Endothelial cell of umbilical vein (primary cell): ENCODE data around the gene DCAF12. TPM values are rescaled to one million over a fixed set of nuclear protein-coding genes. Genes with fewer than 3 reads are reported as not detected.
A peak's percentile ranks its signal among the peaks of the same experiment; 100 is the strongest.

Source experiments
- BruUV-seq: library from RNA; stranded (reverse); fragments of 400-500 nt; replicated peaks from 2 replicates; lab custom pipeline; 2021; lab: Mats Ljungman, UMichigan
- CTCF ChIA-PET: fragments of 300-600, 350-600 bp; sonication (Branson Sonifier 250); formaldehyde crosslinking; loops from one replicate; lab custom pipeline; 2021; ENCODE audit warnings: antibody characterized with exemption, inconsistent platforms; lab: Charles Lee
- POLR2A ChIA-PET: fragments of 300-600, 350-600 bp; sonication (Branson Sonifier 250); formaldehyde crosslinking; loops from one replicate; lab custom pipeline; 2021; ENCODE audit warnings: antibody characterized with exemption, inconsistent platforms; lab: Charles Lee
- DNase-seq: peaks from one replicate; pipeline ENCODE4 v3.0.0-alpha.2; 2011; ENCODE audit warnings: low read depth, low spot score
- FAIRE-seq: peaks from 2 replicates; lab custom pipeline; 2011; peaks lifted over from hg19 to GRCh38; lab: Jason Lieb, UNC
- H2AFZ ChIP-seq: 2 replicates; pipeline ENCODE4 v1.6.0; 2012; ENCODE audit warnings: low read depth, low read length, control low read depth, inconsistent platforms
- H3K27ac ChIP-seq: 2 replicates; pipeline ENCODE4 v1.5.1; 2011; ENCODE audit warnings: low read depth, mild to moderate bottlenecking, control low read depth, low read length, moderate library complexity; ENCODE audit not compliant: insufficient read depth
- H3K27me3 ChIP-seq, 2 experiments: 2 replicates each; pipeline versions ENCODE4 v1.6.0 to v1.6.1; 2011; ENCODE audit warnings: low read length in 2 of 2, mixed read lengths in 1 of 2; ENCODE audit not compliant: control insufficient read depth in 2 of 2, insufficient read depth in 2 of 2
- H3K36me3 ChIP-seq, 2 experiments: 2 replicates in 1 of 2; 3 replicates in 1 of 2; pipeline ENCODE4 v1.5.1; 2011; ENCODE audit warnings: low read length in 2 of 2, mild to moderate bottlenecking in 1 of 2, moderate library complexity in 1 of 2; ENCODE audit not compliant: control insufficient read depth in 2 of 2, insufficient read depth in 2 of 2; ENCODE audit errors: extremely low read depth in 1 of 2
- H3K4me1 ChIP-seq: 3 replicates; pipeline ENCODE4 v1.5.1; 2011; ENCODE audit warnings: mild to moderate bottlenecking, low read length; ENCODE audit not compliant: control insufficient read depth, insufficient read depth; ENCODE audit errors: extremely low read depth
- H3K4me2 ChIP-seq: 2 replicates; pipeline ENCODE4 v1.6.1; 2011; ENCODE audit warnings: low read length, control low read depth, mixed read lengths; ENCODE audit not compliant: insufficient read depth
- H3K4me3 ChIP-seq, 3 experiments: fragments of 200-600 bp in 1 of 3; sonication (generic), shearing (Covaris generic) in 1 of 3; replicated peaks in 1 of 3; 2 replicates each; pipeline ENCODE4 v1.5.1; 2011 to 2016; ENCODE audit warnings: control low read depth in 3 of 3, low read length in 3 of 3, mild to moderate bottlenecking in 2 of 3, inconsistent platforms in 1 of 3, low read depth in 1 of 3, moderate library complexity in 1 of 3; ENCODE audit not compliant: insufficient read depth in 1 of 3
- H3K79me2 ChIP-seq: 2 replicates; pipeline ENCODE4 v1.6.0; 2012; ENCODE audit warnings: low read length, inconsistent platforms; ENCODE audit not compliant: control insufficient read depth, insufficient read depth
- H3K9ac ChIP-seq: replicated peaks from 2 replicates; pipeline ENCODE3; 2011; ENCODE audit warnings: low read length, control low read depth; ENCODE audit not compliant: insufficient read depth; ENCODE audit errors: extremely low read depth
- H3K9me1 ChIP-seq: replicated peaks from 3 replicates; pipeline ENCODE4 v1.6.0; 2011; ENCODE audit warnings: mild to moderate bottlenecking, low read length; ENCODE audit not compliant: control insufficient read depth, insufficient read depth; ENCODE audit errors: extremely low read depth
- H3K9me3 ChIP-seq: replicated peaks from 2 replicates; pipeline ENCODE4 v1.5.1; 2012; ENCODE audit warnings: low read length, inconsistent platforms; ENCODE audit not compliant: control insufficient read depth, insufficient read depth
- H4K20me1 ChIP-seq: replicated peaks from 2 replicates; pipeline ENCODE3; 2011; ENCODE audit warnings: mild to moderate bottlenecking, low read length; ENCODE audit not compliant: control insufficient read depth, insufficient read depth; ENCODE audit errors: extremely low read depth
- EZH2 ChIP-seq: IDR thresholded peaks from 2 replicates; pipeline ENCODE4 v1.6.1; 2012; ENCODE audit warnings: borderline replicate concordance, low read depth, mild to moderate bottlenecking, moderate library complexity, low read length, inconsistent platforms; ENCODE audit not compliant: severe bottlenecking
- FOS ChIP-seq: IDR thresholded peaks from 2 replicates; pipeline ENCODE4 v1.6.1; 2011; ENCODE audit warnings: mild to moderate bottlenecking, low read length, moderate library complexity, borderline replicate concordance; ENCODE audit not compliant: insufficient read depth
- GATA2 ChIP-seq: IDR thresholded peaks from 2 replicates; pipeline ENCODE4 v1.7.0; 2011; ENCODE audit warnings: low read depth, mild to moderate bottlenecking, moderate library complexity, mixed read lengths, low read length; ENCODE audit not compliant: insufficient read length, insufficient read depth
- JUN ChIP-seq: IDR thresholded peaks from 2 replicates; pipeline ENCODE4 v1.6.1; 2011; ENCODE audit warnings: borderline replicate concordance, low read depth; ENCODE audit not compliant: insufficient read length, insufficient read depth
- MYC ChIP-seq: IDR thresholded peaks from one replicate; pipeline ENCODE4 v1.6.1; 2011; ENCODE audit warnings: mild to moderate bottlenecking, low read depth, low read length
- POLR2A ChIP-seq: IDR thresholded peaks from 2 replicates; pipeline ENCODE4 v1.6.1; 2012; ENCODE audit warnings: low read depth, mild to moderate bottlenecking, control low read depth, low read length
- POLR2AphosphoS5 ChIP-seq: IDR thresholded peaks from 2 replicates; pipeline ENCODE4 v1.6.1; 2012; ENCODE audit warnings: low read depth, mild to moderate bottlenecking, control low read depth, low read length, moderate library complexity; ENCODE audit not compliant: insufficient read depth
- dilution Hi-C: fragments of 300-500 bp; cut with MboI; formaldehyde crosslinking; loops from one replicate; pipeline ENCODE4 v1.15.0; 2019; ENCODE audit warnings: low sequenced_read_pairs; ENCODE audit not compliant: extremely low pct_ligation_motif_present
- intact Hi-C: fragments of 100-400 bp; cut with micrococcal nuclease; formaldehyde crosslinking; loops from one replicate; pipeline ENCODE4 v1.10.0; 2022
- polyA plus RNA-seq, 4 experiments: library from polyadenylated mRNA; depleted of rRNA in 3 of 4; stranded (reverse) in 3 of 4; unstranded in 1 of 4; fragments of >200 nt; gene quantifications; 2 replicates each; pipeline versions ENCODE4 v1.2.1 to v1.2.3, GENCODE V29; 2011 to 2012; ENCODE audit warnings: missing spikeins in 1 of 4
- total RNA-seq: library from RNA; stranded (reverse); gene quantifications from 2 replicates; pipeline ENCODE4 v1.2.3, GENCODE V29; 2021
- TF ChIP-seq, protein P1 (sequence below): IDR thresholded peaks from 2 replicates; pipeline ENCODE4 v1.6.1; 2011; ENCODE audit not compliant: insufficient read depth, insufficient read length
- TF ChIP-seq, protein P2 (sequence below), 2 donors: IDR thresholded peaks; 1 replicate in 1 of 2; 2 replicates in 1 of 2; pipeline ENCODE4 v1.5.1; 2011; ENCODE audit warnings: low read length in 2 of 2, mild to moderate bottlenecking in 2 of 2, moderate library complexity in 2 of 2, control low read depth in 1 of 2, inconsistent platforms in 1 of 2, low read depth in 1 of 2; ENCODE audit not compliant: insufficient read depth in 1 of 2; ENCODE audit errors: extremely low read depth in 1 of 2

The DCAF12 gene
- total and polyA plus RNA-seq, 2 donors (not counting 3 experiments of a cell fraction or from before 2014, with no cell fraction given), result 26.2 to 28.4 TPM

DNA sequence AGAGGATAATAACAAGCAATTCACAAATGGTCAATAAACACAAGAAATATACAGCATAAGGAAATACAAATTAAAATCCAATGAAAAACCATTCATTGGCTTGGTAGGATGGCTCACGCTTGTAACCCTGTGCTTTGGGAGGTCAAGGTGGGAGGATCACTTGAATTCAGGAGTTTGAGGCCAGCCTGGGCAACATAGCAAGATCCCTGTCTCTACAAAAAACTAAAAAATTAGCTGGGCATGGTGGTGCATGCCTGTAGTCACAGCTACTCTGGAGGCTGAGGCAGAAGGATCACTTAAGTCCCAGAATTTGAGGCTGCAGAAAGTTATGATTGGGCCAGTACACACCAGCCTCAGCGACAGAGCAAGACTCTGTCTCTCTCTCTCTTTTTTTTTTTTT is 31.4 kb upstream of the DCAF12 start:
- no peak overlapping the region for H3K9ac ChIP-seq
- FAIRE-seq (peak; percentile 8), DNase-seq (no peak)
- H3K4me2 ChIP-seq, result no peak overlapping the region
- no peaks in the 10 kb centered on the region for H3K4me1 ChIP-seq
- CTCF ChIA-PET, result interaction anchor here (1.5 to 1.6 kb wide), 2 partner anchors 8 to 14 kb away, joined by 4 read pairs; no protein-coding TSS in a partner anchor
- H3K79me2 ChIP-seq, result no peaks in the 10 kb centered on the region
- peaks cover 2 to 4% of the 10 kb centered on the region in 2 experiments for H3K27me3 ChIP-seq
- H3K27ac ChIP-seq, result no peak overlapping the region
- intact Hi-C loops, result no loop called here
- BruUV-seq, result no TSS peak
- H3K36me3 ChIP-seq, result no peaks in the 10 kb centered on the region
- dilution Hi-C loops, result no loop called here
- no peaks in the 10 kb centered on the region for H3K9me1 ChIP-seq
- H2AFZ ChIP-seq, result no peak overlapping the region
- TF ChIP-seq, protein P1, sequence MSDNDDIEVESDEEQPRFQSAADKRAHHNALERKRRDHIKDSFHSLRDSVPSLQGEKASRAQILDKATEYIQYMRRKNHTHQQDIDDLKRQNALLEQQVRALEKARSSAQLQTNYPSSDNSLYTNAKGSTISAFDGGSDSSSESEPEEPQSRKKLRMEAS, result no peak
- no peak for TF ChIP-seq POLR2AphosphoS5
- TF ChIP-seq MYC, result no peak
- TF ChIP-seq POLR2A, result no peak
- TF ChIP-seq, protein P2, sequence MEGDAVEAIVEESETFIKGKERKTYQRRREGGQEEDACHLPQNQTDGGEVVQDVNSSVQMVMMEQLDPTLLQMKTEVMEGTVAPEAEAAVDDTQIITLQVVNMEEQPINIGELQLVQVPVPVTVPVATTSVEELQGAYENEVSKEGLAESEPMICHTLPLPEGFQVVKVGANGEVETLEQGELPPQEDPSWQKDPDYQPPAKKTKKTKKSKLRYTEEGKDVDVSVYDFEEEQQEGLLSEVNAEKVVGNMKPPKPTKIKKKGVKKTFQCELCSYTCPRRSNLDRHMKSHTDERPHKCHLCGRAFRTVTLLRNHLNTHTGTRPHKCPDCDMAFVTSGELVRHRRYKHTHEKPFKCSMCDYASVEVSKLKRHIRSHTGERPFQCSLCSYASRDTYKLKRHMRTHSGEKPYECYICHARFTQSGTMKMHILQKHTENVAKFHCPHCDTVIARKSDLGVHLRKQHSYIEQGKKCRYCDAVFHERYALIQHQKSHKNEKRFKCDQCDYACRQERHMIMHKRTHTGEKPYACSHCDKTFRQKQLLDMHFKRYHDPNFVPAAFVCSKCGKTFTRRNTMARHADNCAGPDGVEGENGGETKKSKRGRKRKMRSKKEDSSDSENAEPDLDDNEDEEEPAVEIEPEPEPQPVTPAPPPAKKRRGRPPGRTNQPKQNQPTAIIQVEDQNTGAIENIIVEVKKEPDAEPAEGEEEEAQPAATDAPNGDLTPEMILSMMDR (IDR thresholded peaks at IDR 0.05; ENCODE audit: extremely low read depth in 1 of 2, insufficient read depth in 1 of 2, low read depth in 1 of 2, low read length in 2 of 2), result no peak
- TF ChIP-seq GATA2, result no peak
- TF ChIP-seq FOS, result no peak
- no peak for TF ChIP-seq JUN
- no peak for TF ChIP-seq EZH2
- no peaks in the 10 kb centered on the region for H4K20me1 ChIP-seq
- H3K4me3 ChIP-seq, result no peak overlapping the region
- H3K9me3 ChIP-seq, result no peaks in the 10 kb centered on the region
- POLR2A ChIA-PET, result no interaction called here
